Measurements from ENCODE around the gene REXO1. TPM values are rescaled to one million over a fixed set of nuclear protein-coding genes. Genes with fewer than 3 reads are reported as not detected.

REXO1 gene
- total RNA-seq, 1 experiment from 2014 or later: 61.1 TPM

DNA sequence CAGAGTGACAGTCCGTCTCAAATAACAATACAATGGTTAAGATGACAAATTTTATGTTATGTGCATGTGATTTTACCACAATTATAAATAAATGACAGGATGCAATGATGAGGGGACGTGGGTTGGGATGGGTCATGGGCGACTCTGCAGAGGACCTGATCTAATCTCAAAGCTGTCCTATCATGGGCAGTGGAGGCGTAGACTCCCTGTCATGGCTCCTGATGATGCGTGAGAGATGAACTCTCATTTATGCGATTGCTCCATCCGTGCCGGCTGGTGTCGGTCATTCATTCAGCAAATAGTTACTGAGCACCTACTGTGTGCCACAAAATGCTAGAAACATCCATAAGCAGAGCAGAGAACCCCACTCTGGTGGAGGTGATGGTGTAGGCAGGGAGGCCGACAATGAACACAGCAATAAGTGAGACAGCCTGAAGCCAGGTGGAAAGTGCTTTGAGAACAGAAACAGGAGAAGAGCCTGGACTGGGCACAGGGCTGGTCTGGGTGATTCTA, 1.7 kb upstream of the REXO1 start:
- Mint-ChIP-seq H3K27ac (peak overlapping the region; percentile 6), H3K36me3 (no peaks in the 10 kb centered on the region), H3K27me3 (ENCODE audit: low read depth) (no peaks in the 10 kb centered on the region), H3K9me3 (no peaks in the 10 kb centered on the region), H3K4me3 (no peak overlapping the region), H3K4me1 (peaks cover 33% of the 10 kb centered on the region)
- CTCF ChIA-PET: interaction anchor here (1.8 to 2.3 kb wide), 2 partner anchors 12 to 23 kb away, joined by 19 to 20 read pairs; no protein-coding TSS in a partner anchor
- POLR2A ChIA-PET: no interaction called here
- DNase-seq (ENCODE audit: low spot score) (no peak), ATAC-seq (no peak)
- no peak for TF ChIP-seq ZNF232 (CRISPR knock-in tag; IDR thresholded peaks at IDR 0.05)
- TF ChIP-seq, protein P1, sequence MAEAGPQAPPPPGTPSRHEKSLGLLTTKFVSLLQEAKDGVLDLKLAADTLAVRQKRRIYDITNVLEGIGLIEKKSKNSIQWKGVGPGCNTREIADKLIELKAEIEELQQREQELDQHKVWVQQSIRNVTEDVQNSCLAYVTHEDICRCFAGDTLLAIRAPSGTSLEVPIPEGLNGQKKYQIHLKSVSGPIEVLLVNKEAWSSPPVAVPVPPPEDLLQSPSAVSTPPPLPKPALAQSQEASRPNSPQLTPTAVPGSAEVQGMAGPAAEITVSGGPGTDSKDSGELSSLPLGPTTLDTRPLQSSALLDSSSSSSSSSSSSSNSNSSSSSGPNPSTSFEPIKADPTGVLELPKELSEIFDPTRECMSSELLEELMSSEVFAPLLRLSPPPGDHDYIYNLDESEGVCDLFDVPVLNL (CRISPR knock-in tag; IDR thresholded peaks at IDR 0.05; ENCODE audit: borderline replicate concordance, low read depth): no peak
- TF ChIP-seq, protein P2, sequence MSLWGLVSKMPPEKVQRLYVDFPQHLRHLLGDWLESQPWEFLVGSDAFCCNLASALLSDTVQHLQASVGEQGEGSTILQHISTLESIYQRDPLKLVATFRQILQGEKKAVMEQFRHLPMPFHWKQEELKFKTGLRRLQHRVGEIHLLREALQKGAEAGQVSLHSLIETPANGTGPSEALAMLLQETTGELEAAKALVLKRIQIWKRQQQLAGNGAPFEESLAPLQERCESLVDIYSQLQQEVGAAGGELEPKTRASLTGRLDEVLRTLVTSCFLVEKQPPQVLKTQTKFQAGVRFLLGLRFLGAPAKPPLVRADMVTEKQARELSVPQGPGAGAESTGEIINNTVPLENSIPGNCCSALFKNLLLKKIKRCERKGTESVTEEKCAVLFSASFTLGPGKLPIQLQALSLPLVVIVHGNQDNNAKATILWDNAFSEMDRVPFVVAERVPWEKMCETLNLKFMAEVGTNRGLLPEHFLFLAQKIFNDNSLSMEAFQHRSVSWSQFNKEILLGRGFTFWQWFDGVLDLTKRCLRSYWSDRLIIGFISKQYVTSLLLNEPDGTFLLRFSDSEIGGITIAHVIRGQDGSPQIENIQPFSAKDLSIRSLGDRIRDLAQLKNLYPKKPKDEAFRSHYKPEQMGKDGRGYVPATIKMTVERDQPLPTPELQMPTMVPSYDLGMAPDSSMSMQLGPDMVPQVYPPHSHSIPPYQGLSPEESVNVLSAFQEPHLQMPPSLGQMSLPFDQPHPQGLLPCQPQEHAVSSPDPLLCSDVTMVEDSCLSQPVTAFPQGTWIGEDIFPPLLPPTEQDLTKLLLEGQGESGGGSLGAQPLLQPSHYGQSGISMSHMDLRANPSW (CRISPR knock-in tag; conservative IDR thresholded peaks at IDR 0.05; ENCODE audit: low read depth): no peak
- no peak for TF ChIP-seq SOX15 (CRISPR knock-in tag; IDR thresholded peaks at IDR 0.05)
- TF ChIP-seq, protein P3, sequence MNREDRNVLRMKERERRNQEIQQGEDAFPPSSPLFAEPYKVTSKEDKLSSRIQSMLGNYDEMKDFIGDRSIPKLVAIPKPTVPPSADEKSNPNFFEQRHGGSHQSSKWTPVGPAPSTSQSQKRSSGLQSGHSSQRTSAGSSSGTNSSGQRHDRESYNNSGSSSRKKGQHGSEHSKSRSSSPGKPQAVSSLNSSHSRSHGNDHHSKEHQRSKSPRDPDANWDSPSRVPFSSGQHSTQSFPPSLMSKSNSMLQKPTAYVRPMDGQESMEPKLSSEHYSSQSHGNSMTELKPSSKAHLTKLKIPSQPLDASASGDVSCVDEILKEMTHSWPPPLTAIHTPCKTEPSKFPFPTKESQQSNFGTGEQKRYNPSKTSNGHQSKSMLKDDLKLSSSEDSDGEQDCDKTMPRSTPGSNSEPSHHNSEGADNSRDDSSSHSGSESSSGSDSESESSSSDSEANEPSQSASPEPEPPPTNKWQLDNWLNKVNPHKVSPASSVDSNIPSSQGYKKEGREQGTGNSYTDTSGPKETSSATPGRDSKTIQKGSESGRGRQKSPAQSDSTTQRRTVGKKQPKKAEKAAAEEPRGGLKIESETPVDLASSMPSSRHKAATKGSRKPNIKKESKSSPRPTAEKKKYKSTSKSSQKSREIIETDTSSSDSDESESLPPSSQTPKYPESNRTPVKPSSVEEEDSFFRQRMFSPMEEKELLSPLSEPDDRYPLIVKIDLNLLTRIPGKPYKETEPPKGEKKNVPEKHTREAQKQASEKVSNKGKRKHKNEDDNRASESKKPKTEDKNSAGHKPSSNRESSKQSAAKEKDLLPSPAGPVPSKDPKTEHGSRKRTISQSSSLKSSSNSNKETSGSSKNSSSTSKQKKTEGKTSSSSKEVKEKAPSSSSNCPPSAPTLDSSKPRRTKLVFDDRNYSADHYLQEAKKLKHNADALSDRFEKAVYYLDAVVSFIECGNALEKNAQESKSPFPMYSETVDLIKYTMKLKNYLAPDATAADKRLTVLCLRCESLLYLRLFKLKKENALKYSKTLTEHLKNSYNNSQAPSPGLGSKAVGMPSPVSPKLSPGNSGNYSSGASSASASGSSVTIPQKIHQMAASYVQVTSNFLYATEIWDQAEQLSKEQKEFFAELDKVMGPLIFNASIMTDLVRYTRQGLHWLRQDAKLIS (CRISPR knock-in tag; IDR thresholded peaks at IDR 0.05; ENCODE audit: borderline replicate concordance): no peak
- no peak for TF ChIP-seq CREM (CRISPR knock-in tag; IDR thresholded peaks at IDR 0.05)
- TF ChIP-seq ELF4 (CRISPR knock-in tag; IDR thresholded peaks at IDR 0.05; ENCODE audit: low read depth): no peak
- TF ChIP-seq IRF2 (CRISPR knock-in tag; IDR thresholded peaks at IDR 0.05; ENCODE audit: borderline replicate concordance, low read depth): no peak
- no peak for TF ChIP-seq ESRRA (CRISPR knock-in tag; IDR thresholded peaks at IDR 0.05; ENCODE audit: borderline replicate concordance)
- TF ChIP-seq, protein P4, sequence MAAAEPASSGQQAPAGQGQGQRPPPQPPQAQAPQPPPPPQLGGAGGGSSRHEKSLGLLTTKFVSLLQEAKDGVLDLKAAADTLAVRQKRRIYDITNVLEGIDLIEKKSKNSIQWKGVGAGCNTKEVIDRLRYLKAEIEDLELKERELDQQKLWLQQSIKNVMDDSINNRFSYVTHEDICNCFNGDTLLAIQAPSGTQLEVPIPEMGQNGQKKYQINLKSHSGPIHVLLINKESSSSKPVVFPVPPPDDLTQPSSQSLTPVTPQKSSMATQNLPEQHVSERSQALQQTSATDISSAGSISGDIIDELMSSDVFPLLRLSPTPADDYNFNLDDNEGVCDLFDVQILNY (CRISPR knock-in tag; IDR thresholded peaks at IDR 0.05): no peak

DNA sequence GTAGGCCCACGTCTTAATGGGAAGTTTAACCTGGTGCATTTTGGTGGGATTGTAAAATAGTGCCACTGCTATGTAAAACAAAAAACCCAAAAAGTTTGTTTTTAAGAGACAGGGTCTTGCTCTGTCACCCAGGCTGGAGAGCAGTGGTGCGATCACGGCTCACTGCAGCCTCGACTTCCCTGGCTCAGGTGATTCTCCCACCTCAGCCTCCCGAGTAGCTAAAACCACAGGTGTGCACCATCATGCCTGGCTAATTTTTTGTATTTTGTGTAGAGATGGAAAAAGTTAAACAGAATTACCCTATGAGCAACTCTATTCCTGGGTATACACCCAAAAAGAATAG, 820 bp upstream of the REXO1 start:
- no peaks in the 10 kb centered on the region for H3K9me3 Mint-ChIP-seq
- DNase-seq (ENCODE audit: low spot score) (no peak), ATAC-seq (no peak)
- peaks cover 27% of the 10 kb centered on the region for H3K4me1 Mint-ChIP-seq
- H3K36me3 Mint-ChIP-seq: no peaks in the 10 kb centered on the region
- TF ChIP-seq FOXK1 (CRISPR knock-in tag; IDR thresholded peaks at IDR 0.05): no peak
- TF ChIP-seq, protein P5, sequence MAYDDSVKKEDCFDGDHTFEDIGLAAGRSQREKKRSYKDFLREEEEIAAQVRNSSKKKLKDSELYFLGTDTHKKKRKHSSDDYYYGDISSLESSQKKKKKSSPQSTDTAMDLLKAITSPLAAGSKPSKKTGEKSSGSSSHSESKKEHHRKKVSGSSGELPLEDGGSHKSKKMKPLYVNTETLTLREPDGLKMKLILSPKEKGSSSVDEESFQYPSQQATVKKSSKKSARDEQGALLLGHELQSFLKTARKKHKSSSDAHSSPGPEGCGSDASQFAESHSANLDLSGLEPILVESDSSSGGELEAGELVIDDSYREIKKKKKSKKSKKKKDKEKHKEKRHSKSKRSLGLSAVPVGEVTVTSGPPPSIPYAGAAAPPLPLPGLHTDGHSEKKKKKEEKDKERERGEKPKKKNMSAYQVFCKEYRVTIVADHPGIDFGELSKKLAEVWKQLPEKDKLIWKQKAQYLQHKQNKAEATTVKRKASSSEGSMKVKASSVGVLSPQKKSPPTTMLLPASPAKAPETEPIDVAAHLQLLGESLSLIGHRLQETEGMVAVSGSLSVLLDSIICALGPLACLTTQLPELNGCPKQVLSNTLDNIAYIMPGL (CRISPR knock-in tag; IDR thresholded peaks at IDR 0.05): no peak
- TF ChIP-seq, protein P6, sequence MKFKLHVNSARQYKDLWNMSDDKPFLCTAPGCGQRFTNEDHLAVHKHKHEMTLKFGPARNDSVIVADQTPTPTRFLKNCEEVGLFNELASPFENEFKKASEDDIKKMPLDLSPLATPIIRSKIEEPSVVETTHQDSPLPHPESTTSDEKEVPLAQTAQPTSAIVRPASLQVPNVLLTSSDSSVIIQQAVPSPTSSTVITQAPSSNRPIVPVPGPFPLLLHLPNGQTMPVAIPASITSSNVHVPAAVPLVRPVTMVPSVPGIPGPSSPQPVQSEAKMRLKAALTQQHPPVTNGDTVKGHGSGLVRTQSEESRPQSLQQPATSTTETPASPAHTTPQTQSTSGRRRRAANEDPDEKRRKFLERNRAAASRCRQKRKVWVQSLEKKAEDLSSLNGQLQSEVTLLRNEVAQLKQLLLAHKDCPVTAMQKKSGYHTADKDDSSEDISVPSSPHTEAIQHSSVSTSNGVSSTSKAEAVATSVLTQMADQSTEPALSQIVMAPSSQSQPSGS (CRISPR knock-in tag; IDR thresholded peaks at IDR 0.05; ENCODE audit: borderline replicate concordance, low read depth): no peak
- no peak for TF ChIP-seq IRF2 (CRISPR knock-in tag; IDR thresholded peaks at IDR 0.05; ENCODE audit: borderline replicate concordance, low read depth)
- TF ChIP-seq ZNF219 (CRISPR knock-in tag; IDR thresholded peaks at IDR 0.05; ENCODE audit: borderline replicate concordance): no peak
- TF ChIP-seq, protein P7, sequence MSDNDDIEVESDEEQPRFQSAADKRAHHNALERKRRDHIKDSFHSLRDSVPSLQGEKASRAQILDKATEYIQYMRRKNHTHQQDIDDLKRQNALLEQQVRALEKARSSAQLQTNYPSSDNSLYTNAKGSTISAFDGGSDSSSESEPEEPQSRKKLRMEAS (CRISPR knock-in tag; IDR thresholded peaks at IDR 0.05): no peak
- ChIA-PET CTCF (interaction anchor here (0.7 to 2.3 kb wide), 5 partner anchors 8 to 130 kb away, joined by 3 to 20 read pairs (median 6); no protein-coding TSS in a partner anchor), POLR2A (no interaction called here)
- H3K4me3 Mint-ChIP-seq: peak overlapping the region; percentile 51
- H3K27ac Mint-ChIP-seq: peak overlapping the region; percentile 92
- no peaks in the 10 kb centered on the region for H3K27me3 Mint-ChIP-seq (ENCODE audit: low read depth)

Measured in WTC11 (cell line).